Measurements from ENCODE around the gene PRDM8. TPM values are rescaled to one million over a fixed set of nuclear protein-coding genes. Genes with fewer than 3 reads are reported as not detected.
A peak's percentile ranks its signal among the peaks of the same experiment; 100 is the strongest.

The PRDM8 gene
- total RNA-seq, 1 experiment from 2014 or later = 0.09 TPM

GRCh38 chr4:80237992-80238391, 40.7 kb downstream of the PRDM8 start:
- POLR2A ChIA-PET (ENCODE audit: low non-redundant PET) = no interaction called here
- no peak for TF ChIP-seq EZH2 (IDR thresholded peaks at IDR 0.05; ENCODE audit: borderline replicate concordance, low read depth, low read length, poor library complexity, severe bottlenecking)
- no peak for TF ChIP-seq CTCF (conservative IDR thresholded peaks at IDR 0.05; ENCODE audit: low read depth, low read length)
- H3K4me1 ChIP-seq (ENCODE audit: insufficient read depth, low read length, poor library complexity, severe bottlenecking) = no peaks in the 10 kb centered on the region
- no TSS peak for BruUV-seq (replicated peaks)
- DNase-seq (ENCODE audit: low spot score) = no peak
- H3K27ac ChIP-seq (ENCODE audit: low read depth, low read length, poor library complexity, severe bottlenecking) = no peak overlapping the region
- CTCF ChIA-PET = no interaction called here
- no peaks in the 10 kb centered on the region for H3K27me3 ChIP-seq (replicated peaks; ENCODE audit: insufficient read depth, low read depth, low read length, poor library complexity)
- intact Hi-C loops (cut with micrococcal nuclease; ENCODE audit: unreplicated experiment) = no loop called here
- H3K9me3 ChIP-seq (ENCODE audit: low read depth, low read length, poor library complexity, severe bottlenecking) = no peaks in the 10 kb centered on the region
- H3K36me3 ChIP-seq (ENCODE audit: insufficient read depth, low read length, poor library complexity, severe bottlenecking) = no peaks in the 10 kb centered on the region
- H3K4me3 ChIP-seq (ENCODE audit: low read depth, low read length, poor library complexity, severe bottlenecking) = no peak overlapping the region

GRCh38 chr4:80239480-80240150, 42.3 kb downstream of the PRDM8 start:
- ChIA-PET POLR2A (ENCODE audit: low non-redundant PET) (no interaction called here), CTCF (no interaction called here)
- Histone ChIP-seq H3K36me3 (ENCODE audit: insufficient read depth, low read length, poor library complexity, severe bottlenecking) (no peaks in the 10 kb centered on the region), H3K27me3 (replicated peaks; ENCODE audit: insufficient read depth, low read depth, low read length, poor library complexity) (no peaks in the 10 kb centered on the region), H3K27ac (ENCODE audit: low read depth, low read length, poor library complexity, severe bottlenecking) (no peak overlapping the region), H3K9me3 (ENCODE audit: low read depth, low read length, poor library complexity, severe bottlenecking) (no peaks in the 10 kb centered on the region), H3K4me3 (ENCODE audit: low read depth, low read length, poor library complexity, severe bottlenecking) (no peak overlapping the region), H3K4me1 (ENCODE audit: insufficient read depth, low read length, poor library complexity, severe bottlenecking) (no peaks in the 10 kb centered on the region)
- DNase-seq (ENCODE audit: low spot score) = no peak
- TF ChIP-seq EZH2 (IDR thresholded peaks at IDR 0.05; ENCODE audit: borderline replicate concordance, low read depth, low read length, poor library complexity, severe bottlenecking) (no peak), CTCF (conservative IDR thresholded peaks at IDR 0.05; ENCODE audit: low read depth, low read length) (no peak)
- intact Hi-C loops (cut with micrococcal nuclease; ENCODE audit: unreplicated experiment) = no loop called here
- BruUV-seq (replicated peaks) = no TSS peak

GRCh38 chr4:80240976-80241375, 43.7 kb downstream of the PRDM8 start:
- no peak for TF ChIP-seq EZH2 (IDR thresholded peaks at IDR 0.05; ENCODE audit: borderline replicate concordance, low read depth, low read length, poor library complexity, severe bottlenecking)
- ChIA-PET POLR2A (ENCODE audit: low non-redundant PET) (no interaction called here), CTCF (no interaction called here)
- Histone ChIP-seq H3K9me3 (ENCODE audit: low read depth, low read length, poor library complexity, severe bottlenecking) (no peaks in the 10 kb centered on the region), H3K27me3 (replicated peaks; ENCODE audit: insufficient read depth, low read depth, low read length, poor library complexity) (no peaks in the 10 kb centered on the region), H3K27ac (ENCODE audit: low read depth, low read length, poor library complexity, severe bottlenecking) (no peak overlapping the region), H3K4me1 (ENCODE audit: insufficient read depth, low read length, poor library complexity, severe bottlenecking) (no peaks in the 10 kb centered on the region), H3K36me3 (ENCODE audit: insufficient read depth, low read length, poor library complexity, severe bottlenecking) (no peaks in the 10 kb centered on the region), H3K4me3 (ENCODE audit: low read depth, low read length, poor library complexity, severe bottlenecking) (no peak overlapping the region)
- BruUV-seq (replicated peaks) = no TSS peak
- intact Hi-C loops (cut with micrococcal nuclease; ENCODE audit: unreplicated experiment) = no loop called here
- DNase-seq (ENCODE audit: low spot score) = peak; percentile 1

Measured in A673 (cell line).